Activated T-cell treated with anti-CD3 and anti-CD28 coated beads, Interleukin-2, amount 50 U/mL, for 24 hours (primary cell): Measurements from ENCODE around the gene APOL2.

Experiments
- DNase-seq: peaks from one replicate; pipeline ENCODE4 v3.0.0-alpha.2; 2020
- H3K27ac Mint-ChIP-seq: 2 replicates; pipeline ENCODE4 v1.8.0; 2020; ENCODE audit warnings: mild to moderate bottlenecking, mixed read lengths
- H3K27me3 Mint-ChIP-seq: 2 replicates; pipeline ENCODE4 v1.8.0; 2020; ENCODE audit warnings: mixed read lengths
- H3K36me3 Mint-ChIP-seq: 2 replicates; pipeline ENCODE4 v1.8.0; 2020; ENCODE audit warnings: low read depth, mixed read lengths
- H3K4me1 Mint-ChIP-seq: 2 replicates; pipeline ENCODE4 v1.8.0; 2020; ENCODE audit warnings: low read depth, mixed read lengths
- H3K4me3 Mint-ChIP-seq: 2 replicates; pipeline ENCODE4 v1.8.0; 2020; ENCODE audit warnings: mild to moderate bottlenecking, moderate library complexity, mixed read lengths
- H3K9me3 Mint-ChIP-seq: 2 replicates; pipeline ENCODE4 v1.8.0; 2020; ENCODE audit warnings: mixed read lengths

Gene APOL2

GRCh38 chr22:36239401-36240171 is at the start of gene APOL2:
Gene APOL2 (minus strand): TSS chr22:36239527. CDS start chr22:36233162, 6,365 bp downstream.
- H3K36me3 Mint-ChIP-seq = peaks cover 49% of the 10 kb centered on the region
- peaks cover 50% of the 10 kb centered on the region for H3K4me1 Mint-ChIP-seq
- peak within 1 kb of the TSS; percentile 96 for H3K4me3 Mint-ChIP-seq
- DNase-seq = peak; percentile 86
- peak within 1 kb of the TSS; percentile 99 for H3K27ac Mint-ChIP-seq
- H3K9me3 Mint-ChIP-seq = peaks cover 5% of the 10 kb centered on the region
- H3K27me3 Mint-ChIP-seq = no peaks in the 10 kb centered on the region

DNA sequence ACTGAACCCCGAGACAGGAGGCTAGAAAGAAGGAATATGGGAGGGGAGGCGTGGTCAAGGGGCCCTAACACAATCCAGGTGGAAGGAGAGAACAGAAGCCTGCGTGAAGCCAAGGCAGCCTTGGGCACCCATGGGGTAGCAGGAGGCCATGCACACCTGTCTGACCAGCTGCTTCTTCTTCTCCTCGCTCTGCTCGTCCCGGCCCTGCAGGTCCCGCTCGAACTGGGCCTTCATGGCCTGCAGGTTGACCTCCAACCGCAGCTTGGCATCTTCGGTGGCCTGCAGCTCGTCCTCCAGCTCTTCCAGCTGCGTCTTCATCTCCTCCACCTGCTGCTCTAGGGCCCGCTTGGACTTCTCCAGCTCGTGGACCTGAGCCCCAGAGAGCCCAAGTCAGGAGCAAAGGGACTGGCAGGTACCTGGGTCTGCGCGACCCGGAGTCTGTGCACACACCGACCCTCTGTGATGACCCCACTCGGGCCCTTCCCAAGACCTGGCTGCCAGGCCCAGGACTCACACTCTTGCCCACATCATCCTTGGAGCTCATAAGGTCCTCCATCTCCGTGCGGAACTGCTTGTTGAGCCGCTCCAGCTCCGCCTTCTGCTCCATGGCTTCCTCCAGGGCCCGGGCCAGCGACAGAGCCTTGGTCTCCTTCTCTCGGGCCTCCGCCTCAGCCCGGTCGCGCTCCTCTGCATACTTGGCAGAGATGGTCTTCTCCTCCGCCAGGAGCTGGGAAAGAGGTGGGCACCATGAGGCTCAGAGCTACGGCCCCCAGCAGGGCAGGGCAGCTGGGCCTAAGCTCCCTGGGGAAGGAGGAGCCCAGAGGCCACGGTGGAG is 49.5 kb upstream of the APOL2 start:
- Mint-ChIP-seq H3K4me3 (no peak overlapping the region), H3K9me3 (no peaks in the 10 kb centered on the region), H3K27ac (peak overlapping the region; percentile 86), H3K4me1 (peaks cover 42% of the 10 kb centered on the region), H3K36me3 (peaks cover 96% of the 10 kb centered on the region), H3K27me3 (no peaks in the 10 kb centered on the region)
- no peak for DNase-seq

DNA sequence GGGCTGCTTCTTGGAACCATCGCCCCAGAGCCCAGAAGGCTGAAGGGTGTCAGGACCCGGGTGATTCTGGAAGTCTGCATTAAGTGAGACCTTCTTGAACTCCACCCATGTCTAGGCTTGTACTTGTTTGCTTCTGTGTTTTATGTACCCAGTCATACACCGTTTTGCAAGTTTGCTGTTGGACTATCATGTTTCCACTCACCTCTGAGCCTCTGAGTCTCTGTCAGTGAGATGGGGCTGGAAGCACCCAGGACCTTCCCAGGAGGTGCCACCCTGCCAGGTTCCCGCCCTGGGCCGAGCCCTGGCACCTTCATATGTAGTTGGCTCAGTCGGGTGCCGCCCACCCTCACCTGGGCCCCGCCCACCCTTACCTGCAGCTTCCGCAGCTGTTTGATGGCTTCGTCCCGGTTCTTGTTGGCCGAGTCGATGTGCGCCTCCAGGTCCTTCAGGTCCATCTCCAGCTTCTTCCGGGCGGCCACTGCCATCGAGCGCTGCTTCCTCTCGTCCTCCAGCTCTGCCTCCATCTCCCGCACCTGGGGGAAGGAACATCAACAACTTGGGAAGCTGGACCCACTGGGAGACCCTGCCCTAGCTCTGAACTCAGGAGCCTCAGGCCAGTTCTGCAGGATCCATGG is 48.7 kb upstream of the APOL2 start:
- Mint-ChIP-seq H3K27ac (peak overlapping the region; percentile 84), H3K36me3 (peaks cover 96% of the 10 kb centered on the region), H3K4me3 (no peak overlapping the region), H3K4me1 (peaks cover 39% of the 10 kb centered on the region), H3K27me3 (no peaks in the 10 kb centered on the region), H3K9me3 (no peaks in the 10 kb centered on the region)
- DNase-seq = no peak

DNA sequence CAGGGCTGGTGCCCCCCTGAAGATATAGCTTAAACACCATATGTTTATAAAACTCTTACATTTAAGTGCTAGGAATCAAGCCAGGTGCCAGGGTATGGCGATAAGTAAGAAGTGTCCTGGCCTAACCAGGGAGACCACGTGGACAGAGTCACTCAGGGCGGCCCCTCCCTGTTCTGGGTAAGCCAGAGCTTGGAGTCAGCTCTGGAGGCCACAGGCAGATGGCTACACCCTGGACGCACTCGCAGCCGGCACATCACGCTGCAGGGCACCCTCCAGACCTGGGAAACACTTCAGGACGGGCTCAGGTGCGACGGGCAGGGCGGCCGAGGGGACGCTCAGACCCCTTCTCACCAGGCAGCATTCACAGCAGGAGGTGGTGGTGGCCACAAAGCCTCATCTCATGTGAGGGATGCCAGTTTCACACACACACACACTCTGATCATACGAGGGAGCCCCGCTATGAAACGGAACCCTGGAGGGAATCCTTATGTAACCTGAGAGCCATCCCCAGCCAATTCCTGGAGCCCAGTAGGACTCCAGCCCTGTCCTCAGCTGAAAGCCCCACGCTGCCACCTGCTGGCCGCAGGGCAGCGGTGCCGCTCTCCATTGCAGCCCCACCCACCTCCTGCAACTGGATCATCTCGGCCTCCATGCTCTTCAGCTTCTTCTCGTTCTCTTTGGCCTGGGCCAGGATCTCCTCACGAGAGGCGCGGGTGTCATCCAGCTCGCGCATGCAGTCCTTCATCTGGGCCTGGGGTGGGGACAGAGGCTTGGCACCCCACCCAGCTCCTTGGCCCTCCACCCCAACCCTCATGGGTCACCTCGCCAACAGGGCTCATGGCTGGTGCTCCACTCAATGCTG is 47.0 kb upstream of the APOL2 start:
- Mint-ChIP-seq H3K4me1 (peaks cover 24% of the 10 kb centered on the region), H3K36me3 (peaks cover 96% of the 10 kb centered on the region), H3K4me3 (no peak overlapping the region), H3K27me3 (no peaks in the 10 kb centered on the region), H3K27ac (peak overlapping the region; percentile 72), H3K9me3 (no peaks in the 10 kb centered on the region)
- DNase-seq = peak; percentile 80

- no peaks in the 10 kb centered on the region for H3K9me3 Mint-ChIP-seq
- H3K4me3 Mint-ChIP-seq = no peak overlapping the region
- no peak for DNase-seq
- no peaks in the 10 kb centered on the region for H3K27me3 Mint-ChIP-seq
- H3K27ac Mint-ChIP-seq = peak overlapping the region; percentile 72
- peaks cover 21% of the 10 kb centered on the region for H3K4me1 Mint-ChIP-seq
- H3K36me3 Mint-ChIP-seq = peaks cover 97% of the 10 kb centered on the region
These were observed 46.2 kb upstream of the APOL2 start for GRCh38 chr22:36285545-36285944.

DNA sequence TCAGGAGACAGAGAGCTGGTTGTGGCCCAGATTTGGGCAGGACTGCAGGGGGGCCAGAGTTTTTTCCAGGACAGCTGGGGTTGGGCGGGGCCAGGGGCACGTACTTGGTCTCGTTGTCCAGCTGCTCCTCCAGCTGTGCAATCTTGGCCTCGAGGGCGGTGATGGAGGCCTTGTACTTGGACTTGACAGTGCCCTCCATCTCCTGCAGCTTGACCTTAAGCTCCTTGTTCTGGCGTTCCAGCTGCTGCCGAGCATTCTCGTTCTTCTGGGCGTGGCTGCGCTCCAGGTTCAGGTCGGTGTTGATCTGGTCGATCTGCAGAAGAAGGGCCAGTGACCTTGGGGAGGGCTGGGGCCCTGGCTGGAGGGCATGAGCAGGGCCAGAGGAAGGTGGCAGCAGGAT is 45.7 kb upstream of the APOL2 start:
- Mint-ChIP-seq H3K9me3 (no peaks in the 10 kb centered on the region), H3K27ac (peak overlapping the region; percentile 67), H3K36me3 (peaks cover 98% of the 10 kb centered on the region)

GRCh38 chr22:36284171-36284571 is 44.8 kb upstream of the APOL2 start:
- Mint-ChIP-seq H3K9me3 (no peaks in the 10 kb centered on the region), H3K4me1 (peaks cover 16% of the 10 kb centered on the region), H3K27me3 (no peaks in the 10 kb centered on the region), H3K36me3 (peaks cover 98% of the 10 kb centered on the region), H3K27ac (peak overlapping the region; percentile 72), H3K4me3 (no peak overlapping the region)
- no peak for DNase-seq

More for the DNA sequence above, 45.7 kb upstream of the APOL2 start:
- Mint-ChIP-seq H3K27me3 (no peaks in the 10 kb centered on the region), H3K4me1 (peaks cover 18% of the 10 kb centered on the region), H3K4me3 (no peak overlapping the region)
- no peak for DNase-seq

- Mint-ChIP-seq H3K27ac (peak overlapping the region; percentile 44), H3K4me3 (no peak overlapping the region), H3K4me1 (peaks cover 23% of the 10 kb centered on the region), H3K9me3 (no peaks in the 10 kb centered on the region), H3K27me3 (no peaks in the 10 kb centered on the region), H3K36me3 (peaks cover 82% of the 10 kb centered on the region)
- DNase-seq = no peak
These were observed 43.1 kb upstream of the APOL2 start for GRCh38 chr22:36282328-36282831.

DNA sequence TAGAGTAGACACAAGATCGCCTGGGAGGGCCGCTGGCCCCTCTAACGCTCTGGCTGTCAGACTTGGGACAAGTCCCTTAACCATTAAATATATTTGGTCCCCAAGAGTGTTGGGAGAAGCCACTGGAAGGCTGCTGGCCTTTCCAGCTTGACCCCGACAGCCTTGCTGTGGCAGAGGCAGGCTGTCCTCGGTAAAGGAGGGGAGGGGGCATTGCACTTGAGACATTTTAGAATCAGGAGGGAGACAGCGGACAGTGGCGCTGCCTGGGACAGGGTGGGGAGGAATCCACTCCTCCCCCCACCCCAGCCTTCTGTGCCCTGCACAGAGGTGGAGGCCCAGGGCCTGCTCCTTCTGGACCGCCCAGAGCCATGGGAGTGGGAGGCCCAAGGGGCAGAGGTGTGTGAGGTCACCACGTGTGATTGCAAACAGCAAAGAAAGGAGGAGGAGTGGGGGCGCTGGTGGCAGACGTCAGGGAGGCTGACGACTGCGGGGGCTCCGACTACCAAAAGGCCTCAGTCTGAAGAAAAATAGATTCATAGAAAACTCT is 42.5 kb upstream of the APOL2 start:
- peaks cover 77% of the 10 kb centered on the region for H3K36me3 Mint-ChIP-seq
- no peak overlapping the region for H3K4me3 Mint-ChIP-seq
- peak overlapping the region; percentile 53 for H3K27ac Mint-ChIP-seq

DNA sequence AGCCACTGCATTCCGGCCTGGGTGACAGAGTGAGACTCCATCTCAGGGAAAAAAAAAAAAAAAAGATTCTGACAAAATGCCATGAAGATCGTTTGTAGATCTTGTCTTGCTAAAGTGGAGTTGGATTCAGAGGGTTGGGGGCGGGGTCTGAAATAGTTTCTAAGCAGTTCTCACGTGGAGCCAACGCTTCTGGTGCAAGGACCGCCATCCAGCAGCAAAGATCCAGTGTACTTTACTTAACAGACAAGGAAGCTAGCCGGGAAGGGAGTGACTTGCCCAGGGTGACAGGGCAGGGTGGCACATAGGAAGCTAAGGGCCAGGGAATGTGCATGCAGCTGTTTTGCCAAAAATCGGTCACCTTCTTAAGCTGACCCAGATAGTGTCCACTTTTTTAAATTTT is 41.1 kb upstream of the APOL2 start:
- no peaks in the 10 kb centered on the region for H3K9me3 Mint-ChIP-seq
- peaks cover 62% of the 10 kb centered on the region for H3K36me3 Mint-ChIP-seq
- peaks cover 25% of the 10 kb centered on the region for H3K4me1 Mint-ChIP-seq
- peak overlapping the region; percentile 82 for H3K27ac Mint-ChIP-seq
- H3K4me3 Mint-ChIP-seq = no peak overlapping the region
- no peaks in the 10 kb centered on the region for H3K27me3 Mint-ChIP-seq
- DNase-seq = peak; percentile 31

More for the DNA sequence above, 42.5 kb upstream of the APOL2 start:
- DNase-seq = no peak
- H3K27me3 Mint-ChIP-seq = no peaks in the 10 kb centered on the region
- H3K4me1 Mint-ChIP-seq = peaks cover 23% of the 10 kb centered on the region
- H3K9me3 Mint-ChIP-seq = no peaks in the 10 kb centered on the region

- DNase-seq = peak; percentile 19
- H3K9me3 Mint-ChIP-seq = no peaks in the 10 kb centered on the region
- peaks cover 30% of the 10 kb centered on the region for H3K4me1 Mint-ChIP-seq
- H3K36me3 Mint-ChIP-seq = peaks cover 51% of the 10 kb centered on the region
- no peak overlapping the region for H3K4me3 Mint-ChIP-seq
- H3K27ac Mint-ChIP-seq = peak overlapping the region; percentile 23
- no peaks in the 10 kb centered on the region for H3K27me3 Mint-ChIP-seq
These were observed 39.9 kb upstream of the APOL2 start for GRCh38 chr22:36279219-36279666.

- H3K4me1 Mint-ChIP-seq = peaks cover 37% of the 10 kb centered on the region
- H3K9me3 Mint-ChIP-seq = no peaks in the 10 kb centered on the region
- no peak overlapping the region for H3K4me3 Mint-ChIP-seq
- peak; percentile 79 for DNase-seq
- H3K36me3 Mint-ChIP-seq = peaks cover 35% of the 10 kb centered on the region
- peak overlapping the region; percentile 76 for H3K27ac Mint-ChIP-seq
- H3K27me3 Mint-ChIP-seq = no peaks in the 10 kb centered on the region
These were observed 38.4 kb upstream of the APOL2 start for GRCh38 chr22:36277482-36278291.

DNA sequence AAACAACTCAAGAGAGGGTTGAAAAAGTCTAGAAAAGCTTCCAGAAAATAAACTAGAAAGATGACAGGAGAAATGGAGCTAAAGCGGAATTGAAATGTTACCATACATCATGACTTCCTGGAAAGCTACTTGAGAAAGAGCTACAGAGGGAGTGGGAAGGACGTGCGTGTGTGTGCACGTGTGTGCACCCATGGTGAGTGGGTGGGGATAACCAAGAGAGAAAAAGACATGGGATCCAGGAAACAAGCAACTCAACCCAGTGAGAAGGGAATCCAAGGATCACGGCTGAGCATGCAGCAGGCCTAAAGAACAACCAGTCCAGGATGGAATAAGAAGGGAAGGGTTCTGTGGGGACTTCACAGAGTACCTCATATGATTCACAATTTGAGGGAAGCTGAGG is 35.2 kb upstream of the APOL2 start:
- H3K9me3 Mint-ChIP-seq = no peaks in the 10 kb centered on the region
- H3K36me3 Mint-ChIP-seq = peaks cover 6% of the 10 kb centered on the region
- DNase-seq = no peak
- no peak overlapping the region for H3K4me3 Mint-ChIP-seq
- peak overlapping the region; percentile 10 for H3K27ac Mint-ChIP-seq
- peaks cover 35% of the 10 kb centered on the region for H3K4me1 Mint-ChIP-seq
- no peaks in the 10 kb centered on the region for H3K27me3 Mint-ChIP-seq
